Suprapubic skin (tissue), 4 donors: ENCODE results near the gene RAVER1. TPM values are rescaled to one million over a fixed set of nuclear protein-coding genes. Genes with fewer than 3 reads are reported as not detected.

ENCODE experiments used
- DNase-seq, 2 donors: peaks; one replicate each; pipeline ENCODE4 v3.0.0-alpha.2; 2019; ENCODE audit warnings: low spot score in 2 of 2
- H3K27ac ChIP-seq: fragments of 200-600 bp; sonication (generic); one replicate; pipeline ENCODE4 v1.5.1; 2019
- H3K27me3 ChIP-seq: fragments of 200-600 bp; sonication (generic); one replicate; pipeline ENCODE4 v1.5.1; 2019
- H3K36me3 ChIP-seq: fragments of 200-600 bp; sonication (generic); one replicate; pipeline ENCODE4 v1.5.1; 2019
- H3K4me1 ChIP-seq: fragments of 200-600 bp; sonication (generic); one replicate; pipeline ENCODE4 v1.5.1; 2019
- H3K4me3 ChIP-seq: fragments of 200-600 bp; sonication (generic); one replicate; pipeline ENCODE4 v1.5.1; 2019; ENCODE audit warnings: mild to moderate bottlenecking
- H3K9me3 ChIP-seq: fragments of 200-600 bp; sonication (generic); one replicate; pipeline ENCODE4 v1.5.1; 2019
- EP300 ChIP-seq: sonication (generic); formaldehyde crosslinking; IDR thresholded peaks from one replicate; pipeline ENCODE4 v1.6.1; 2017; ENCODE audit warnings: antibody characterized with exemption
- POLR2A ChIP-seq, 2 donors: fragments of 450-650 bp; IDR thresholded peaks; one replicate each; pipeline ENCODE4 v1.6.1; 2017; ENCODE audit warnings: antibody characterized with exemption in 2 of 2, mild to moderate bottlenecking in 2 of 2, moderate library complexity in 2 of 2
- POLR2AphosphoS5 ChIP-seq, 3 donors: sonication (generic); formaldehyde crosslinking; IDR thresholded peaks; one replicate each; pipeline ENCODE4 v1.6.1; 2017; ENCODE audit warnings: antibody characterized with exemption in 3 of 3
- WGBS: methylation state at CpG from one replicate; pipeline ENCODE4 v1.1.5; 2018; 5-methylcytosine and 5-hydroxymethylcytosine counted together
- total RNA-seq, 4 donors: library from RNA; depleted of rRNA; stranded (reverse); fragments of >200 nt; gene quantifications; one replicate each; pipeline ENCODE4 v1.1.0, GENCODE V29; 2016
- TF ChIP-seq, protein P1 (sequence below), 2 donors: fragments of 200-600 bp in 1 of 2; fragments of 450-650 bp in 1 of 2; sonication (generic) in 1 of 2; IDR thresholded peaks; one replicate each; pipeline ENCODE4 v1.5.1; 2016 to 2019; ENCODE audit warnings: antibody characterized with exemption in 2 of 2, mild to moderate bottlenecking in 1 of 2, moderate library complexity in 1 of 2

Gene RAVER1
- total RNA-seq, 4 donors from 2014 or later = 18.4 to 27.8 (median 24.8) TPM

DNA sequence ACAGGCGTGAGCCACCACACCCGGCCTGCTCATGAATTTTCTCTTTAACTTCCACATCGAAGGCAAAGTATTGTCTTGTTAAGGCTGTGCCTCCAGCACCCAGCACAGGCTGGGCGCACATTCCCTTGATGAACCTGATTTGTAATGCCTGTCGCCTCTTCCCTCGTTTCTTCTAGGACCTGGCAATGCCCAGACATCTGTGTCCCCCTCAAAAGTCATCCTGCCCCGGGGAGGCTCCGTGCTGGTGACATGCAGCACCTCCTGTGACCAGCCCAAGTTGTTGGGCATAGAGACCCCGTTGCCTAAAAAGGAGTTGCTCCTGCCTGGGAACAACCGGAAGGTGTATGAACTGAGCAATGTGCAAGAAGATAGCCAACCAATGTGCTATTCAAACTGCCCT, 58.7 kb downstream of the RAVER1 start:
- Histone ChIP-seq H3K4me1 (peaks cover 29% of the 10 kb centered on the region), H3K27ac (no peak overlapping the region), H3K27me3 (no peaks in the 10 kb centered on the region), H3K4me3 (no peak overlapping the region), H3K36me3 (peaks cover 15% of the 10 kb centered on the region), H3K9me3 (no peaks in the 10 kb centered on the region)
- DNase-seq = peak in 1 of 2 donors; percentile 57
- TF ChIP-seq, protein P1, sequence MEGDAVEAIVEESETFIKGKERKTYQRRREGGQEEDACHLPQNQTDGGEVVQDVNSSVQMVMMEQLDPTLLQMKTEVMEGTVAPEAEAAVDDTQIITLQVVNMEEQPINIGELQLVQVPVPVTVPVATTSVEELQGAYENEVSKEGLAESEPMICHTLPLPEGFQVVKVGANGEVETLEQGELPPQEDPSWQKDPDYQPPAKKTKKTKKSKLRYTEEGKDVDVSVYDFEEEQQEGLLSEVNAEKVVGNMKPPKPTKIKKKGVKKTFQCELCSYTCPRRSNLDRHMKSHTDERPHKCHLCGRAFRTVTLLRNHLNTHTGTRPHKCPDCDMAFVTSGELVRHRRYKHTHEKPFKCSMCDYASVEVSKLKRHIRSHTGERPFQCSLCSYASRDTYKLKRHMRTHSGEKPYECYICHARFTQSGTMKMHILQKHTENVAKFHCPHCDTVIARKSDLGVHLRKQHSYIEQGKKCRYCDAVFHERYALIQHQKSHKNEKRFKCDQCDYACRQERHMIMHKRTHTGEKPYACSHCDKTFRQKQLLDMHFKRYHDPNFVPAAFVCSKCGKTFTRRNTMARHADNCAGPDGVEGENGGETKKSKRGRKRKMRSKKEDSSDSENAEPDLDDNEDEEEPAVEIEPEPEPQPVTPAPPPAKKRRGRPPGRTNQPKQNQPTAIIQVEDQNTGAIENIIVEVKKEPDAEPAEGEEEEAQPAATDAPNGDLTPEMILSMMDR (IDR thresholded peaks at IDR 0.05) = no peak
- TF ChIP-seq POLR2AphosphoS5 (IDR thresholded peaks at IDR 0.05) (no peak), EP300 (no peak), POLR2A (IDR thresholded peaks at IDR 0.05) (no peak)
- 84% methylated on average over 10 of the region's 10 CpGs for WGBS

DNA sequence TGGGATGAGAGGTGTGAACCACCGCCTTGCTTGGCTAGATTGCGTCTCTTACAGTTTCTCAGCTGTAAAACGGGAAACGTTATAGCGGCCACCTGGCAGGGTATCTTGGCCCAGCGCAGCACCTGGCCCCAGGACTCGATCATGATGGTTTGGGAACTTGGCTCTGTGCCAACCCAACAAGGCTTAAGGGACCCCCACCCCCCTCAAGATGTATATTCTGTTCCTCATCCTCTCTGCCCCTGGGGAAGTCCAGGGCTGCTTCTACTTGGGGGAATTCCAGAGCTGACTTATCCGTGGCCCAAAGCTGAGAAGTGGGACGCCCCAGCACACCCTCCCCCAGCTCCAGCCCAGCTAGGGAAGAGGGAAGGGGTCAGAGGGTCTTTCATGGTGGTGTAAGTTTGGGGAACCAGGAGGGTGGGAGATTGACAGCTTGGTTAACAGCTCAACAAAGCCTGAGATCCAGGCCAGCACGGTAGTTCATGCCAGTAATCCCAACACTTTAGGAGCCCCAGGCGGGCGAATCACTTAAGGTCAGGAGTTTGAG, 61.7 kb downstream of the RAVER1 start:
- Histone ChIP-seq H3K4me1 (peaks cover 30% of the 10 kb centered on the region), H3K36me3 (peaks cover 15% of the 10 kb centered on the region), H3K27me3 (no peaks in the 10 kb centered on the region), H3K4me3 (peak overlapping the region; percentile 47), H3K27ac (peak overlapping the region; percentile 82), H3K9me3 (no peaks in the 10 kb centered on the region)
- TF ChIP-seq POLR2A (IDR thresholded peaks at IDR 0.05) = no peak
- 13% methylated on average over 5 of the region's 12 CpGs for WGBS
- DNase-seq = no peak

DNA sequence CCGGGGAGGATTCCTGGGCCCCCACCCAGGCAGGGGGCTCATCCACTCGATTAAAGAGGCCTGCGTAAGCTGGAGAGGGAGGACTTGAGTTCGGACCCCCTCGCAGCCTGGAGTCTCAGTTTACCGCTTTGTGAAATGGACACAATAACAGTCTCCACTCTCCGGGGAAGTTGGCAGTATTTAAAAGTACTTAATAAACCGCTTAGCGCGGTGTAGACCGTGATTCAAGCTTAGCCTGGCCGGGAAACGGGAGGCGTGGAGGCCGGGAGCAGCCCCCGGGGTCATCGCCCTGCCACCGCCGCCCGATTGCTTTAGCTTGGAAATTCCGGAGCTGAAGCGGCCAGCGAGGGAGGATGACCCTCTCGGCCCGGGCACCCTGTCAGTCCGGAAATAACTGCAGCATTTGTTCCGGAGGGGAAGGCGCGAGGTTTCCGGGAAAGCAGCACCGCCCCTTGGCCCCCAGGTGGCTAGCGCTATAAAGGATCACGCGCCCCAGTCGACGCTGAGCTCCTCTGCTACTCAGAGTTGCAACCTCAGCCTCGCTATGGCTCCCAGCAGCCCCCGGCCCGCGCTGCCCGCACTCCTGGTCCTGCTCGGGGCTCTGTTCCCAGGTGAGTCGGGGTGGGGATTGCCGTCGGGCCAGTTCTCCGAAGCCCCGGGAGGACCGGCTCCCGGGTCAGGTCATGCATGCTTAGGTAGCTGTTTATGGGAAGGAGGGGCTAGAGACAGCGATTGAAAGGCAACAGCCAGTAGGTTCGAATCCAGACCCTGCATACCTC, 62.5 kb downstream of the RAVER1 start, which contains the start of gene ICAM1:
Gene ICAM1 (plus strand): TSS at position 505 of the 779 bp plus-strand sequence. CDS start 40 bp downstream, at position 545.
- TF ChIP-seq, protein P1 (IDR thresholded peaks at IDR 0.05) = no peak
- TF ChIP-seq POLR2AphosphoS5 (IDR thresholded peaks at IDR 0.05) (peak in 2 of 3 donors; percentile 70 to 93), POLR2A (IDR thresholded peaks at IDR 0.05) (peak; percentile 58 to 92)
- peak; percentile 96 for DNase-seq
- Histone ChIP-seq H3K36me3 (peaks cover 11% of the 10 kb centered on the region), H3K4me3 (peak within 1 kb of the TSS; percentile 47), H3K27ac (peak within 1 kb of the TSS; percentile 82), H3K9me3 (no peaks in the 10 kb centered on the region), H3K4me1 (peaks cover 30% of the 10 kb centered on the region), H3K27me3 (no peaks in the 10 kb centered on the region)
- whole genome bisulfite sequencing = 3% methylated on average over 40 of the region's 51 CpGs

DNA sequence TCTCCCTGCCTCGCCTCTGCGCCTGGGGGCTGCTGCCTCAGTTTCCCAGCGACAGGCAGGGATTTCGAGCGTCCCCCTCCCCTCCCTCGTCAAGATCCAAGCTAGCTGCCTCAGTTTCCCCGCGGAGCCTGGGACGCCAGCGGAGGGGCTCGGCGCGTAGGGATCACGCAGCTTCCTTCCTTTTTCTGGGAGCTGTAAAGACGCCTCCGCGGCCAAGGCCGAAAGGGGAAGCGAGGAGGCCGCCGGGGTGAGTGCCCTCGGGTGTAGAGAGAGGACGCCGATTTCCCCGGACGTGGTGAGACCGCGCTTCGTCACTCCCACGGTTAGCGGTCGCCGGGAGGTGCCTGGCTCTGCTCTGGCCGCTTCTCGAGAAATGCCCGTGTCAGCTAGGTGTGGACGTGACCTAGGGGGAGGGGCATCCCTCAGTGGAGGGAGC, 63.1 kb downstream of the RAVER1 start:
- Histone ChIP-seq H3K4me3 (peak overlapping the region; percentile 47), H3K27ac (peak overlapping the region; percentile 82)
- WGBS = 11% methylated on average over 15 of the region's 37 CpGs

DNA sequence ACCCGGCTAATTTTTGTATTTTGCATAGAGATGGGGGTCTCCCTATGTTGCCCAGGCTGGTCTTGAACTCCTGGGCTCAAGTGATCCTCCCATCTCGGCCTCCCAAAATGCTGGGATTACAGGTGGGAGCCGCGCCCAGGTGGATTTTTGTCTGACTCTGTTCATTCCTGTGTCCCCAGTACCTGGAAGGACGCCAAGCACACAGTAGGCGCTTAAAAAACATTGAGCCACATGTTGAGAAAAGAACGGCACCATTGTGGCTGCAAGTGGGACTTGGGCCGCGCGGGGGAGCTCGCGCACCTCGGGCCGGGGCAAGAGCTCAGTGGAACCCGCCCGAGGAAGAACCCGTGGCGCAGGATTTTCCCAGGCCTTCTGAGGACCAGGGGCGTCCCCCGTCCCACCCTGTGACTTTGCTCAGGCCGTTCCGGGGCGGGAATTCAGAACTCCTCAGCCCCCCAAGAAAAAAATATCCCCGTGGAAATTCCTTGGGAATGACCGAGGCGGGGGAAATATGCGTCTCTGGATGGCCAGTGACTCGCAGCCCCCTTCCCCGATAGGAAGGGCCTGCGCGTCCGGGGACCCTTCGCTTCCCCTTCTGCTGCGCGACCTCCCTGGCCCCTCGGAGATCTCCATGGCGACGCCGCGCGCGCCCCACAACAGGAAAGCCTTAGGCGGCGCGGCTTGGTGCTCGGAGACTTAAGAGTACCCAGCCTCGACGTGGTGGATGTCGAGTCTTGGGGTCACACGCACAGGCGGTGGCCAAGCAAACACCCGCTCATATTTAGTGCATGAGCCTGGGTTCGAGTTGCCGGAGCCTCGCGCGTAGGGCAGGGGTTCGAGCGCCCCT, 63.8 kb downstream of the RAVER1 start:
- H3K9me3 ChIP-seq = no peaks in the 10 kb centered on the region
- peaks cover 26% of the 10 kb centered on the region for H3K4me1 ChIP-seq
- H3K27me3 ChIP-seq = no peaks in the 10 kb centered on the region
- 14% methylated on average over 18 of the region's 59 CpGs for WGBS
- TF ChIP-seq EP300 (no peak), POLR2AphosphoS5 (IDR thresholded peaks at IDR 0.05) (peak in 1 of 3 donors; percentile 37), POLR2A (IDR thresholded peaks at IDR 0.05) (peak in 1 of 2 donors; percentile 20)
- TF ChIP-seq, protein P1 (IDR thresholded peaks at IDR 0.05) = peak; percentile 90 to 94
- peak overlapping the region; percentile 82 for H3K27ac ChIP-seq
- peak overlapping the region; percentile 47 for H3K4me3 ChIP-seq
- DNase-seq = peak in 1 of 2 donors; percentile 93
- H3K36me3 ChIP-seq = peaks cover 4% of the 10 kb centered on the region

More for the DNA sequence above, 63.1 kb downstream of the RAVER1 start:
- DNase-seq = peak; percentile 89 to 92
- Histone ChIP-seq H3K27me3 (no peaks in the 10 kb centered on the region), H3K36me3 (peaks cover 9% of the 10 kb centered on the region), H3K4me1 (peaks cover 30% of the 10 kb centered on the region), H3K9me3 (no peaks in the 10 kb centered on the region)
- TF ChIP-seq EP300 (no peak), POLR2A (IDR thresholded peaks at IDR 0.05) (peak in 1 of 2 donors; percentile 8)
